B cell (primary cell): ENCODE measurements around the gene MET. TPM values are rescaled to one million over a fixed set of nuclear protein-coding genes. Genes with fewer than 3 reads are reported as not detected.

Experiments used
- ATAC-seq: fragments of 200-7000 bp; cut with Tn5 transposase; one replicate; pipeline ENCODE4 v1.10.0; 2021; ENCODE audit warnings: low read depth, mild to moderate bottlenecking, moderate number of reproducible peaks, moderate library complexity
- CTCF ChIA-PET: fragments of 350-600 bp; sonication (Branson Sonifier 250); formaldehyde crosslinking; loops from one replicate; lab custom pipeline; 2021; ENCODE audit warnings: antibody characterized with exemption, inconsistent platforms; lab: Charles Lee
- POLR2A ChIA-PET: fragments of 350-600 bp; sonication (Branson Sonifier 250); formaldehyde crosslinking; loops from one replicate; lab custom pipeline; 2021; ENCODE audit warnings: antibody characterized with exemption; lab: Charles Lee
- DNase-seq: peaks from one replicate; pipeline ENCODE4 v3.0.0; 2013
- H2AFZ ChIP-seq: 2 replicates; pipeline ENCODE4 v1.6.1; 2012; ENCODE audit warnings: mild to moderate bottlenecking, low read depth, low read length; ENCODE audit not compliant: insufficient read depth, poor library complexity, severe bottlenecking
- H3K27ac ChIP-seq, 2 donors: 1 replicate in 1 of 2; 2 replicates in 1 of 2; pipeline ENCODE4 v1.5.1; 2012 to 2013; ENCODE audit warnings: low read length in 2 of 2, mild to moderate bottlenecking in 2 of 2, moderate library complexity in 1 of 2
- H3K27me3 ChIP-seq, 4 experiments: fragments of 200-600 bp in 1 of 4; sonication (generic) in 1 of 4; replicated peaks in 1 of 4; 1 replicate in 2 of 4; 2 replicates in 2 of 4; pipeline versions ENCODE4 v1.6.1 to v1.7.0; 2013 to 2016; ENCODE audit warnings: low read length in 3 of 4, mild to moderate bottlenecking in 2 of 4, mixed read lengths in 1 of 4, moderate library complexity in 1 of 4; ENCODE audit not compliant: insufficient read depth in 4 of 4, control insufficient read depth in 3 of 4; ENCODE audit errors: control extremely low read depth in 1 of 4
- H3K36me3 ChIP-seq, 2 experiments: replicated peaks in 1 of 2; 1 replicate in 1 of 2; 2 replicates in 1 of 2; pipeline versions ENCODE4 v1.6.1 to v1.7.1; 2013; ENCODE audit warnings: low read length in 1 of 2; ENCODE audit not compliant: insufficient read depth in 2 of 2, control insufficient read depth in 1 of 2; ENCODE audit errors: control extremely low read depth in 1 of 2, extremely low read depth in 1 of 2
- H3K4me1 ChIP-seq, 2 donors: fragments of 200-600 bp in 1 of 2; sonication (generic) in 1 of 2; 1 replicate in 1 of 2; 2 replicates in 1 of 2; pipeline versions ENCODE4 v1.5.1 to v1.6.1; 2013 to 2017; ENCODE audit warnings: low read length in 2 of 2; ENCODE audit not compliant: control insufficient read depth in 2 of 2, insufficient read depth in 2 of 2
- H3K4me2 ChIP-seq: replicated peaks from 2 replicates; pipeline ENCODE3; 2012; ENCODE audit warnings: mild to moderate bottlenecking, low read depth, low read length; ENCODE audit not compliant: poor library complexity, severe bottlenecking
- H3K4me3 ChIP-seq, 5 experiments: fragments of 200-600 bp in 1 of 5; sonication (generic) in 1 of 5; 1 replicate in 3 of 5; 2 replicates in 2 of 5; pipeline versions ENCODE4 v1.5.1 to v1.7.0; 2011 to 2016; ENCODE audit warnings: low read length in 4 of 5, mild to moderate bottlenecking in 4 of 5, low read depth in 2 of 5, control low read depth in 1 of 5, moderate library complexity in 1 of 5; ENCODE audit not compliant: insufficient read depth in 1 of 5; ENCODE audit errors: control extremely low read depth in 1 of 5, extremely low read depth in 1 of 5
- H3K79me2 ChIP-seq: fragments of 200-600 bp; sonication (generic); one replicate; pipeline ENCODE4 v1.6.0; 2016; ENCODE audit warnings: low read length; ENCODE audit not compliant: control insufficient read depth, insufficient read depth
- H3K9ac ChIP-seq: fragments of 200-600 bp; sonication (generic); 2 replicates; pipeline ENCODE4 v1.6.1; 2017; ENCODE audit warnings: mild to moderate bottlenecking, low read length, moderate library complexity
- H3K9me3 ChIP-seq, 3 donors: one replicate each; pipeline versions ENCODE4 v1.6.1 to v1.7.1; 2013; ENCODE audit warnings: low read length in 2 of 3; ENCODE audit not compliant: control insufficient read depth in 2 of 3, insufficient read depth in 1 of 3; ENCODE audit errors: control extremely low read depth in 1 of 3
- H4K20me1 ChIP-seq: 2 replicates; pipeline ENCODE4 v1.6.0; 2012; ENCODE audit warnings: mild to moderate bottlenecking, low read length; ENCODE audit not compliant: insufficient read depth, control insufficient read depth, poor library complexity, severe bottlenecking
- H3K27ac Mint-ChIP-seq: one replicate; pipeline ENCODE4 v1.8.0; 2021; ENCODE audit warnings: mixed read lengths
- H3K27me3 Mint-ChIP-seq: one replicate; pipeline ENCODE4 v1.8.0; 2021; ENCODE audit warnings: mixed read lengths
- H3K4me1 Mint-ChIP-seq: one replicate; pipeline ENCODE4 v1.8.0; 2021; ENCODE audit warnings: mixed read lengths
- H3K4me3 Mint-ChIP-seq: one replicate; pipeline ENCODE4 v1.8.0; 2021; ENCODE audit warnings: mixed read lengths
- H3K9me3 Mint-ChIP-seq: one replicate; pipeline ENCODE4 v1.8.0; 2022; ENCODE audit warnings: mixed read lengths; ENCODE audit not compliant: insufficient read depth
- EZH2 ChIP-seq: IDR thresholded peaks from 2 replicates; pipeline ENCODE4 v1.6.1; 2012; ENCODE audit warnings: borderline replicate concordance, low read depth, mild to moderate bottlenecking, moderate library complexity, low read length; ENCODE audit not compliant: insufficient read depth, poor library complexity, severe bottlenecking
- WGBS: methylation state at CpG from one replicate; pipeline ENCODE4 v1.1.5; 2013; ENCODE audit warnings: missing lambda C conversion rate; ENCODE audit not compliant: insufficient coverage; 5-methylcytosine and 5-hydroxymethylcytosine counted together
- intact Hi-C: fragments of 100-400 bp; cut with micrococcal nuclease; formaldehyde crosslinking; loops from one replicate; pipeline ENCODE4 v1.10.0; 2022
- polyA plus RNA-seq: library from polyadenylated mRNA; depleted of rRNA; stranded (reverse); fragments of >200 nt; gene quantifications from 2 replicates; pipeline ENCODE4 v1.2.3, GENCODE V29; 2012
- total RNA-seq, 2 donors: library from RNA; stranded (reverse); fragments of 120-200 nt in 1 of 2; gene quantifications; 1 replicate in 1 of 2; 2 replicates in 1 of 2; pipeline versions ENCODE4 v1.2.3 to v1.2.4, GENCODE V29; 2013 to 2022
- TF ChIP-seq, protein P1 (sequence below): fragments of 200-600 bp; IDR thresholded peaks from one replicate; pipeline ENCODE4 v1.8.0; 2022; ENCODE audit warnings: antibody characterized with exemption, mild to moderate bottlenecking

MET gene
- total and polyA plus RNA-seq, 2 donors (not counting 1 experiment from before 2014, with no cell fraction given), result 0.03 to 0.59 TPM

DNA sequence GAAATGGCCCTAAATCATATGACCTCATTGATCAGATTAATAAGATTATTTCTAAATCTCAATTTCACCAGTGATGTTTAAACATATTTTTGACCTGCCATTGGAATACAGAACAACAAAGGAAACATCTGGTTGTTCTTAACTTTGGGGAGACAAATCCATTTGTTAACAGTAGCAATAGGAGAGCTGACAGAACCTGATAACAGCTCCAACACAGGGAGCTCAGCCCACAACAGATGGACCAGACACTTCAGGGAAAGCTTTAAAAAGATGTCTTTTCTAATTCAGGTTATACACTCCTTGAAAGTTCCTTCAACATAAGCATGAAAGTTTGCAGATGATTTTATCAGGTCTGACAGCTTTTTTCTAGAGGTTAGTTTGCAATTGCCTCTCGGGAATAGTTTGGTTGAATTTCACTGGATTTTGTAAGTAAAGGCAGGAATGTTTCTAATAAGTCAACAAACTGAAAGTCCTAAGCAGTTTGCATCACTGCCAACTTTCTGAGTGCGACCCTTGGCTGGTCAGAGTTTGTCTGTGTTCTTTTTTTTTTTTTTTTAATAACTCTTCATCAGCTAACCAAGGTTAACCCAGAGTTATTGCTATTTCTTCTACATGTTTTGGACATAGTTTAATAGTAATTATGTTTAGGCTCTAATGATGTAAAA, 6.5 kb upstream of the MET start:
- Mint-ChIP-seq H3K27ac (no peak overlapping the region), H3K4me1 (no peaks in the 10 kb centered on the region), H3K9me3 (no peaks in the 10 kb centered on the region), H3K27me3 (peaks cover 76% of the 10 kb centered on the region), H3K4me3 (no peak overlapping the region)
- no peak overlapping the region for H3K4me2 ChIP-seq
- H3K36me3 ChIP-seq, result no peaks in the 10 kb centered on the region
- H4K20me1 ChIP-seq, result no peaks in the 10 kb centered on the region
- no peak overlapping the region for H3K27ac ChIP-seq
- H3K9me3 ChIP-seq, result peaks cover 0 to 5% (median 0%) of the 10 kb centered on the region in 3 donors
- intact Hi-C loops, result no loop called here
- H3K4me3 ChIP-seq, result no peak overlapping the region
- TF ChIP-seq, protein P1, sequence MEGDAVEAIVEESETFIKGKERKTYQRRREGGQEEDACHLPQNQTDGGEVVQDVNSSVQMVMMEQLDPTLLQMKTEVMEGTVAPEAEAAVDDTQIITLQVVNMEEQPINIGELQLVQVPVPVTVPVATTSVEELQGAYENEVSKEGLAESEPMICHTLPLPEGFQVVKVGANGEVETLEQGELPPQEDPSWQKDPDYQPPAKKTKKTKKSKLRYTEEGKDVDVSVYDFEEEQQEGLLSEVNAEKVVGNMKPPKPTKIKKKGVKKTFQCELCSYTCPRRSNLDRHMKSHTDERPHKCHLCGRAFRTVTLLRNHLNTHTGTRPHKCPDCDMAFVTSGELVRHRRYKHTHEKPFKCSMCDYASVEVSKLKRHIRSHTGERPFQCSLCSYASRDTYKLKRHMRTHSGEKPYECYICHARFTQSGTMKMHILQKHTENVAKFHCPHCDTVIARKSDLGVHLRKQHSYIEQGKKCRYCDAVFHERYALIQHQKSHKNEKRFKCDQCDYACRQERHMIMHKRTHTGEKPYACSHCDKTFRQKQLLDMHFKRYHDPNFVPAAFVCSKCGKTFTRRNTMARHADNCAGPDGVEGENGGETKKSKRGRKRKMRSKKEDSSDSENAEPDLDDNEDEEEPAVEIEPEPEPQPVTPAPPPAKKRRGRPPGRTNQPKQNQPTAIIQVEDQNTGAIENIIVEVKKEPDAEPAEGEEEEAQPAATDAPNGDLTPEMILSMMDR, result no peak
- no peak for TF ChIP-seq EZH2
- H3K27me3 ChIP-seq, result peaks cover 0 to 43% (median 29%) of the 10 kb centered on the region in 4 experiments
- CTCF ChIA-PET, result interaction anchor here (1.6 kb wide), 1 partner anchor 8 kb away, joined by 3 read pairs; no protein-coding TSS in a partner anchor
- H3K79me2 ChIP-seq, result no peaks in the 10 kb centered on the region
- no peak for ATAC-seq
- WGBS, result 20% methylated on average over 1 of the region's 2 CpGs
- POLR2A ChIA-PET, result no interaction called here
- H3K9ac ChIP-seq, result no peak overlapping the region
- H2AFZ ChIP-seq, result no peak overlapping the region
- no peak for DNase-seq
- H3K4me1 ChIP-seq, result no peaks in the 10 kb centered on the region

DNA sequence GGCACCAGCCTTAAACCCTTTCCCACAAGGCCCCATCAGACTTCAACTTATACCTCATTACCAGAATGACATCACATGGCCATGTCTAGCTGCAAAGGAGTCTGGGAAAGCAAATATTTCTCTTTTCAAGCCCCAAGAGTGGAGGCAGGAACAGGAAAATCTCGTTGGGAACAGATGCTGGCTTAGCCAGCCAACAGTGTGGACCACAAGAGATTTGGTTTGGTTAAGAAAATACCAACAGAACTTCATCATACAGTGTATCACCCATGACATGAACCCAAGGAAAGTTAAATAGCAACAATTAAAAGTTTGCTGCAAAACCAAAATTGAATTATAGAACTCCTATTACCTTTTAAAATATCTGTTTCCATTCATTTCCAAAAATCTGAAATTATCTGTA, 2.2 kb upstream of the MET start:
- no peak overlapping the region for H2AFZ ChIP-seq
- Mint-ChIP-seq H3K27me3 (peaks cover 71% of the 10 kb centered on the region), H3K27ac (no peak overlapping the region), H3K4me3 (no peak overlapping the region), H3K9me3 (no peaks in the 10 kb centered on the region), H3K4me1 (peaks cover 18% of the 10 kb centered on the region)
- H3K9me3 ChIP-seq, result peaks cover 1 to 5% (median 3%) of the 10 kb centered on the region in 3 donors
- no peak overlapping the region for H3K4me2 ChIP-seq
- peaks cover 14 to 15% of the 10 kb centered on the region in 2 donors for H3K4me1 ChIP-seq
- intact Hi-C loops, result loop anchor here (5.0 to 10.0 kb wide), 3 partner anchors 77 to 505 kb away; no protein-coding TSS in a partner anchor
- ATAC-seq (no peak), DNase-seq (no peak)
- no peak overlapping the region for H3K9ac ChIP-seq
- H3K36me3 ChIP-seq, result no peaks in the 10 kb centered on the region
- no peaks in the 10 kb centered on the region for H4K20me1 ChIP-seq
- WGBS, result no CpG with 5 or more reads among the region's 1 CpG
- peaks cover 0 to 51% (median 46%) of the 10 kb centered on the region in 4 experiments for H3K27me3 ChIP-seq
- POLR2A ChIA-PET, result no interaction called here
- H3K4me3 ChIP-seq, result no peak overlapping the region
- H3K27ac ChIP-seq, result no peak overlapping the region
- no peaks in the 10 kb centered on the region for H3K79me2 ChIP-seq
- TF ChIP-seq, protein P1, result no peak
- CTCF ChIA-PET, result no interaction called here
